GM19328 (cell line): ENCODE measurements around the gene OPCML.

Experiments
- ATAC-seq: cut with Tn5 transposase; IDR thresholded peaks from one replicate; pipeline ENCODE4 v1.9.1; 2021; ENCODE audit warnings: mild to moderate bottlenecking, moderate library complexity; ENCODE audit not compliant: unreplicated experiment

Gene OPCML

DNA sequence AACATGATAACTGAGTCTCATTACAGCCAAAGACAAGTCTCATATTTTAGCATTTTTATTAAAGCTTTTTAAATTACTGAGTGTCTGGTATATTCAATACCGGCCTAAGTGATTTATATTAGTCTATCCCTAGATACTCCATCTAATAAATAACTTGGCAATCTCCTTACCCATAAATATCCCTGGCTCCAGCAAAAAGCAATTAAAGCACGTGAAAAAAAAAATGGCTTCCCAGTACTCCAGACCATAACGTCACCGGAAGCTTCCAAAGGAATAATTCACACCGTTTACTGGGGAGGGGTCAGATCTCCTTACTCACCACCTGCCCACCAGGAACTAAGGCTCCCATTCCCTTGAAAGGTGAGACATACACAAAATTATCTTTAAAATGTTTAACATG is 988.3 kb downstream of the OPCML start:
- ATAC-seq = no peak

DNA sequence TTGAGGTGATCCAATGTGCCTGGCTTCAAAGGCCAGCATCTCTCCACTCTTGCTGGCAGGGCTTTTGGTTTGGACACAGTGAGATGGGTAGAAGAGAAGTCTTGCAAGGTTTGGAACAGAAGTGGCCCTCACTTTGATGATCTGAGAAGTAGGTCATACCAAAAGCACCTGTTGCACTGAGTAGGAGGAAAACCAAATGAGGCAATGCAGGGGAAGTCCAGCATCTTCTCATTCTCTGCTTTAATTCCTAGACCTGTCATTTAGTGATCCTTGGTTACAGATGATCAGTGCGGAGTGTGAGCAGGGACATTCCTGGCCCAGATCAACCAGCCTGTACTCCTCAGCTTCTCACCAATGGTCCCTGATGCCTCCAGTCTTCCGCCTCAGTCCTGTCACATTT is 990.5 kb downstream of the OPCML start:
- no peak for ATAC-seq

DNA sequence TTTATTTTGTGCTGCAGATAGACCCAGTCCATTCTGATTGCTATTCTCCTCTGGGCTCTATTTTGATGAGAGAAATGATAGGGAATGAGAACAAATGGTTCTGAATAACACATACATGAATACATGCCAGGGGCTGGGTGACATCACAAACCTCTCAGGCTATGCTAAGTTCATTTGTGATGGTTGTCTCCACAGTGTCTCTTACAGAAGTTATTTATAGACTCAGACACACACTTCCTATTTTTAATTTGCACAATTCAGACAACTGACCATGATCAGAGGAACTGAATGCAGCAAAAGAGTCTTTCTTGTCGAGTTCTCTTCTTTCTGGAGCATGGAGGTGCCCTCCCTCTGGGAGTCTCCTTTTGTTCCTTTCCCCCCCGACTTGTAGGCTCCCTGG is 991.7 kb downstream of the OPCML start:
- ATAC-seq = no peak

DNA sequence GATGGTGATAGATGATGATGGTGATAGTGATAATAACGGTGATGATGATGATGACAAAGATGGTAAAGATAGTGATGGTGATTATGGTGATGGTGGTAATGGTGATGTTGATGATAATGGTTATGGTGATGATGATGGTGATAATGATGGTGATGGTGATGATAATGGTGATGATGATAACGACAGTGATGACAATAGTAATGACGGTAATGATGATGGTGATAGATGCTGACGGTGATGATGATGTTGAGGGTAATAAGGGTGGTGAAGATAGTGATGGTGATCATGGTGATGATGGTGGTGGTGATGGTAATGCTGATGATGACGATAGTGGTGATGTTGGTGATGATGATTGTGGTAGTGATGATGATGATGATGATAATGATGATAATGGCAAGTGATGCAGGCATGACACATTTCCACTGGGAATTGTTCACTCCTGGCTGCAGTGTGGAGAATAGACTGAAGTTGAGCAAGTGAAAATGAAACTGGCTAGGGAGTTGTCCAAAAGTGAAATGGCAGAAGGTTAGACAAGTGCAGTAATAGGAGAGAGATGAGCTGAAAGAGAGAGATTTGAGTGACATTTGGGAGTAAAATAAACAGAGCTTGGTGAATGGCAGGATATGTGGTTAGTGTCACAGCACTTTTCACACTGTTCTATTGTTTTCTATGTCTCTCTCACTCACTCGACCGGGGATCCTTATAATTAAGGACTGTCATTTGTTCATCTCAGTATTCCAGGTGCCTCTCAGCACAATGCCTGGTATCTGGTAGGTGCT is 992.5 kb downstream of the OPCML start:
- no peak for ATAC-seq

DNA sequence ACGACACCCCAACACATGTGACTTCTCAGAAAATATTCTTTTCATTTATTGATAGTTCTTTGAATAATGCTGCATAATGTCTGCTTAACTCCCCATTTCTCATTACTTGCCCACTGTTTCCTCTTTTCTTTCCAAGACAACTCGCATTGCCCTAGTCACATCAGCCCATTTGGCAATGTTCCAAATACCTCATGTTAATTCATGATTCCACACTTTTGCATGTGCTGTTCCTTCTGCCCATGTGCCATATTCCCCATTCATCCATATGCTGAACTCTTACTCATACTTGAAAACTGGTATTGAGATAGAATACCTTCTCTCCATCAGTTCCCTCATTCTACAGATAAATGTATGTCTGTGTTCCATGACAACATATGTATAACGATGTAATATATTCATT is 993.7 kb downstream of the OPCML start:
- ATAC-seq = no peak

DNA sequence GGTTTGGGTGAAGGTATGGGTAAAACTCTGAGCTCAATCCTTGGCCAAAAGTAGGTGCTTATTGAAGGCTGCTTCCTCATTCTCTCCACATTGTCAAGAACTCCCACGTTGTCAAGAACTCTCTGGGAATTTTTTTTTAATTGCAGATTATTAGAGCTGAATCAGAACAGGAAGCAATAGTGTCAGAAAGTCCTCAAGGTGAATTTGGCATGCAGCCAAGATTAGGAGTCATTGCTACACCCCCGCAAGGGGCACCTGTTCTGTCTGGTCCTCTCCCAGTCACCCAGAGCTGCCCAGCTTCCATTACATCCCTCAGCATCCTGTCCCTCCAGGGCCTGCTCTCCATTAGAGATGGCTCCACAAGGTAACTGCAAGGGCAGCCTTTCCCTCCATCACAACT is 996.5 kb downstream of the OPCML start:
- no peak for ATAC-seq

DNA sequence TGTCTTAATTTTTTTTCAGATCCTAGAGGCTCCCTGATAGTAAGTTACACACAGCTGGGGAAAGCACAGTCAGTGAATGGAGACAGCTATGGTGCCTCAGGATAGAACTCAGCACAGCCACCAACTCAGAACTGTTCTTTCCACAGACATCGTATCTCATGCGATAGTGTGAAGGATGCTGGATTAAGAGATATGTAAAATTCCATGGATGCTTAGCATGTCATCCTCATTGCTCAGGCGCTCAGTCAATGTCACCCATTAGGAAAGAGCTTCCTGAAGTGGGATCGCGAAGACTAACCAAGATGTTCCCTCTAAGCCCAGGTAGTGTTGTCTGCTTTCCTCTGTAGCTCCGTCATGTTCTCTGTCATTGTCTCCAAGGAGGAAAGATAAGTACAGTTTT is 1000.4 kb downstream of the OPCML start:
- ATAC-seq = no peak

DNA sequence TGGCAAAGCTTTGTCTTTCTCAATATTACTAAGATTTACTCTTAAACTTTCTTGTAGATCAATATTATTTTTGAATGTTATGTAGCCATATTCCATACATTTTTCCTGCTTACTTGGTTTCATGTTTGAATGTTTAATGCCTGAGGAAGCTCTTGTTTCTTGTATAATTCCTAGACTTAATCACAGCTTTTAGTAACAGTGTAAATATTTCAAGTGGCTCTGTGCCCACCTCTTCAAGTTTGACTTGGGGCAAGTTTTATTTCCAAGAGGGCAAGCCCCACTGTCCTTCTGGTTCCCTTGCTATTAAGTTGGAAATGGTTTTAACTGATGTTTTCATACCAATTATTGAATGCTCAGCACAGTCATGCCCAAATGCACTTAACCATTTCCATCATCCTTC is 1004.1 kb downstream of the OPCML start:
- no peak for ATAC-seq

DNA sequence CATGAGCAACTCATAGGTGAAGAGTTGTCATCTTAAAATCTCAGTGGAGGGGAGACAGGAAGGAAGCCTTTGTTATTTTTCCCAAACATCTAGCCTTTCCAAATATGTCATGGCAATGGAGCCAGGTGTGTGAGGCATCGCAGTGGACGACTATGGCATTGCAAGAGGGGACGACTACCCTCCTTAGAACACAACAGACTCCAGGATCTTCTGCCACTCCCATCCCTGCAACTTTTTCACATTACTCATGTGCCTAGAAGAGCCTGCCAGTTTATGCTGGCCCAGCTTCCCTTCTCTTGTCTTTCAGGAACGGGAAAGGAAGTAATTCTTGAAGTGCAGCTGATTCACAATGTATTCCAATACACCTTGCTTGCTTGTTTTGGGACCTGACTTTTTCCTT is 1008.4 kb downstream of the OPCML start:
- no peak for ATAC-seq

DNA sequence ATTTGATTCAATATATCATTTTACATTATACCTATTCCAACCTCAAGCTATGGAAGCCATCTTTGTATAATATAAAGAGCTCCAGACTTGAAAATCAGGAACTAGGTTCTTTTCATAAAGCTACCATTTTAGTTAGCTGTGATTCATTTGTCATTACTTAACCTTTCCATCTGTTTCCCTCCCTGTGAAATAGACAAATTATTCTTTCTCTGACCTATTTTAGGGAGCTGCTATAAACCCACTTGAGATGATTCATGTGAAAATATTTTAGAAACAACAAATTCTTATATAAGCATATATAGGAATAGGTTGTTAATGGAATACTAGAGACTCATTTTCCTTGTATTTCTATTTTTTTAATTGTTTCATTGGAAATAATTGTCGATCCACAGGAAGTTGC is 1012.1 kb downstream of the OPCML start:
- ATAC-seq = no peak

DNA sequence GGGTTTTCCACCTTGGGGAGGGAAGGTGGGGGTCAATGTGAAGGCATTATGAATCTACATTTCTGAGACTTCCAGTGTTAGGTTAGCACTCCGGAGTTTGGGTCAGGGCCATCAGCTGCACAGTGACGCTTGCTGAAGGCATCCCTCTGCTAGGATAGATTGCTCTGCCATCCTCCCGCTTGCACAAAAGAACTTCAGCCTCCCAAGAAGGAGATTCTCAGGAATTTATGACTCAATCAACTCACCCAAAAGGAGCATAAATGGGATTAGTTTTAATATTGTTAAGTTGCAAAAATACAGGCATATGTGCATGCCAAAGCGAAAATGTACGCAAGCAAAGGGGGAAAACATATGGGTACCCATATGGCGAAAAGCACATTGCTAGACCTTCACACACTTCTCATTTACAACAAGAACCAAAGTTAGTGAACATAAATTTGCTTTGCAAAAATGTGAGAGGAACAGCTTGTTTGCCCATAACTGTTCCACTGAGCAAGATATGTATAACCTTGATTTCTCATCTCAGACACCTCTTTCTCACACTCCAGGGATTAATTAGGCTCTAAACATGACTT is 1013.0 kb downstream of the OPCML start:
- no peak for ATAC-seq

DNA sequence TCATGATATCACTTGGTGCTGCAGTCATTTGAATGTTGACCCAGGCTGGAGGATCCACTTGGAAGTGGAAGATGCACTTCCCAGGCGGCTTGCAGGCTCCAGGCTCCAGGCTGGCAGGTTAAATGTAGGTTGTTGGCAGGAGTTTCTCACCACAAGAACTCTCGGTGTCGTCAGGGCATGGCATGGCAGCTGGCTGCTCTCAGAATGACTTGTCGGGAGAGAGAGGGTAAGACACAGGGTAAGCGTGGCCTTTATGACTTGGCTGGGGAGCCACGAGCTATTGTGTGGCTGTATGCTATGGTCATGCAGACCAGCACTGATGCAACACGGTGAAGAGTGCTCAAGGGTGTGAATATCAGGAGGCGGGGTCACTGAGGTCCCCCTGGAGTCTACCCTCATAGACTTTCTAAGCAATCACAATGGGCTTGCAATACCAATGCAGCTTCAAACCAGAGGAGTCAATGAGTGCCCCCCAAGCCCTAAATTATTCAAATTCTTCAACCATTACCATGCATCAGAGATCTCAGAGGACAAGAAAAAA is 1027.7 kb downstream of the OPCML start:
- no peak for ATAC-seq

DNA sequence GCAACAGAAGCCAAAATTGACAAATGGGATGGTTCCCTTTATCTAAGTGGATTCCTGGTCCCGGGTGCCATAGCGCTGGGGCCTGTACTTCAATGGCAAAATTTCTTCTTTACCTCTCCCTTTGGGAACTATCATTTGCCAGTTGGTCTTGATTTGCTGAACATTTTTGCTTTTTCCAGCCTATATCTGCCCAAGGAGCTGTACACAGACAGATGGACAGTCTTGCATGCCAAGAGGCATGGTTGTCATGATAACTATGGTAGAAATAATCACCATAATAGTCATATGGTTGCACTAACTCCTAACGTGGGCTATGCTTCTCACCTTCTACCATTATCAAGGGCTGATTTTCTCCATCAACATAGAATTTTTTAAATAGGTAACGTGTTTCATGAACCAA is 1030.9 kb downstream of the OPCML start:
- no peak for ATAC-seq

DNA sequence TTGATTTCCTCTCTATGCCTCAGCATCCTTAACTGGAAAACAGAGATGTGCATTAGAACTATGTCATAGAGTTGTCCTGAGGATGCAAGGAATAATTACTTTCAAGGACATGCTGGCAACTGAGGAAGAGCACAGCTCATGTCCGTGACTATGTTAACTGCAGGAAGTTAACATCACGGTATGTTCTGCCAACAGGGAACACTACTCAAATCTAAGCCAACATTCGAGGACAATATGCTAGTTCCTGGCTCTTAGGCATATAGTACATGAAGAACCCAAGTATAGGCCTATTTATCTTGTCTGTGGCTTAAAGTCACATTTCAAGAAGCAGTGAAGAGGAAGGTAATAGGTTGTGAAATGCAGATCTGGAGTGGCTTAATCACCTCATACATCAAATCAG is 1032.6 kb downstream of the OPCML start:
- no peak for ATAC-seq

DNA sequence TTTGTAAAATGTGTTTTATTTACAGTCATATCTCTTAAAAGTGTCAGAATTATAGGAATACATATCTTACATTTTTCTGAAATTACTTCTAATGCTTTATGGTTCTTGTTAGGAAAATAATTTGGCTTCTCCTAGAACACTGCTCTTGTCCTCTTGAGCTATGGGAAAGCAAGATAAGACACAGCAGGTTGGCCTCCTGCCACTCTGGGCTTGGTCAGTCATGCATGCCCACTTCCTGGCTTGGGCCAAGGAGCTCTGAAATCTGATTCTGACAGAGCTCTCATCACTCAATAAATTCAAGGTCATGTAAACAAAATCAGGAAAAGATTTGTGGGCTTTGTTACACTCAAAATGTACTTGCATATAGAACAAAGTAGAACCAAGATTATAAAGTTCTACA is 1036.0 kb downstream of the OPCML start:
- no peak for ATAC-seq

DNA sequence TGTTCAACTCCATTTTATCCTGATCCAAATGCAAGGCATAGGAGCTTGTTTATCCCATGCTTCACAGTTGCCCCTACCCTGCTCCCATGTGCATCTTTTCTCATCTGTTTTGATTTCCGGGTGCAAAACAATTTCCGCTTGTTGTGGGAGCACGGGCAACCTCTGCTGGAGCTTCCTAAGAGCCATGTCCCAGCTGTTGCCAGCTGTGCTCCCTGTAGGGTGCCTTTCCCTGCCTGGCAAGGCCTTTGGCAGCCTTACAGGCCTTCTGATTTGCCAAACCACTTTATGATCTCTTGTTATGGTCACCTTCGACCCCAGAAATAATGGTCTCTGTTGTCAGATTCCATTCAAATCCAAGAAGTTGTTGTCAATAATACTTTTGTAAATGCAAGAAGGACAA is 1038.5 kb downstream of the OPCML start:
- no peak for ATAC-seq

DNA sequence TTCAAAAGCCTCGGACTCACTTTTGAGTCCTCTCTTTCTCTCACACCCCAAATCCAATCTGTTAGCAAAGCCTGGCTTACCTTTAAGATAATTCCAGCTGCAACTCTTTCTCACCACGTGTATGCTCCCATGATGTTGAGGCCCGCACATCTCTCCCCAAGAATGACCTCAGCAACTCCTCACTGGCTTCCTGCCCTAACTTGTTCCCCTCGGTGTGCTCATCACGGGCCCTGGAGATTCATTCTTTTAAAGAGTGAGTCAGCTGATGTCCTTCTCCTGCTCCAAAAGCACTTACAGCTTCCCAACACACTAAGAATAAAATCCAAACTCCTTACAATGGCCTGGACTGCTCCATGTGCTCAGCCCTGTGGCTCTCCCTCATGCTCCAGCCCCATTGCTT is 1041.3 kb downstream of the OPCML start:
- ATAC-seq = no peak

DNA sequence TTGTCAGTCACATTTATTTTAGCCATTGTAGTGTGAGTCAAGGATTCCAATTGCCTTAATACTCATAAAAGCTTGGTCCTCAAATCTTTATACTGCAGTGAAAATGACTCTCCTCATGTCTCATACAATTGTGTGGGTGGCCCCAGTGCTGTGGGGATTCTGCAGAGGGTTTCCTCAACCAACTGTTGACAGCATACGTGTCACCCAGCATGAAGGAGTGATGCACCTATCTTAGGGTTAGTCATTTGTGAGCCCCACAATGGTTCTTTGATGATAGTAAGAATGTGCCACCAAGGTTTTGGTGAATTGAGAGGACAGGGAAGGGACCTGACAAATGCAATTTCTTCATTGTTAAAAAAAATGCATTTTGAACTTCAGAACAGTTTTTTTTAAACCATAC is 1046.2 kb downstream of the OPCML start:
- ATAC-seq = no peak

DNA sequence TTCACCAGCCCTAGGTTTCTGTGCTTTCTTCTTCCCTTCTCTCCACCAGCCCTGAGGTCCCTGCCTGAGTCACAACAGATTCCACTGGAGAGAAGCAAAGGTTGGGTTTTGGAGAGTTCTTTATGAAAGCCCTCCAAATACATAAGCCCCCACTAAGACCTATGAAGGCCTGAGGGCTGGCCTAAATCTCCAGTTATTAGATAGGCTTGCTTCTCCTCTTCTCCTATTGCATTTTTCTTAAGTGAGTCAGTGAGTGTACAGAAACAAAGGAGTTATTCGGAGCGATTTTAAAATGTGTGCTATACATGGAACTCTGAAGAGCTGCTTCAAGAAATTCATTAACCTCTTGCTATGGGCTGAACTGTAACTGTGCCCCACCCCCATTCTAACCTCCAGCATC is 1057.3 kb downstream of the OPCML start:
- no peak for ATAC-seq

DNA sequence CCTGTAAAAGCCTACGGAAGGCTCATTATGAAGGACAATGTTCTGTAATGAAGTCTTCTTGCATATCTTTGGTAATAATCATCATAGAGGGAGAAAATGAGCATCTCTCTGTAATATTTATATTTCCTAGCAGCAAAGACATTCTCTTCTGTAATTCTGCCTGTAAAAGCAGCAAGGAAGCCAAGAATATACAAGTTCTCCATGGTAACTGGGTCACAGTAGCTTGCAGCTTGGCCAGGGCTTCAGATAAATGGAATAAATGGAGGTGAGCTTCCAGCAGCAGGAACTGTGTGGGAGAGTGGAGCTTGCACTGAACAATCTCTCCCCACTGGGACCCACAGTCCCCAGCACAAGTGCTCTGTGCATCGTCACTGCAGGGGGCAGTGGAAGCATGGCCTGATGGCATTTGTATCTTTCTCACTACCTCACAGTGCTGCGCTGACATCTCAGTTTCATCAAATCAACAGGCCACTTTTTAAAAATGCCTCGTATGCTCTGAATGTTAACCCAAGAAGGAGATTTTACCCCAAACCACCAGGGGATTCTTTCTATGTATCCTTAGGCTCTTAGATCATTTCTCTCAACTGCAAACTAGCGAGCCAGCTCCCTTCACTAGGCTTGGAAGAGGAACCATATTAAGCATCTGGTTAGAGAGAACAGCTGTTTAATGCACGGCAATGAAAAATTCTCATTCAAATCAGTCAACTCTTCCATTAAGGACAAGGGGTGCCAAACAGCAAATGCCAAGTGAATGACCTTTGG is 1059.7 kb downstream of the OPCML start:
- ATAC-seq = no peak

DNA sequence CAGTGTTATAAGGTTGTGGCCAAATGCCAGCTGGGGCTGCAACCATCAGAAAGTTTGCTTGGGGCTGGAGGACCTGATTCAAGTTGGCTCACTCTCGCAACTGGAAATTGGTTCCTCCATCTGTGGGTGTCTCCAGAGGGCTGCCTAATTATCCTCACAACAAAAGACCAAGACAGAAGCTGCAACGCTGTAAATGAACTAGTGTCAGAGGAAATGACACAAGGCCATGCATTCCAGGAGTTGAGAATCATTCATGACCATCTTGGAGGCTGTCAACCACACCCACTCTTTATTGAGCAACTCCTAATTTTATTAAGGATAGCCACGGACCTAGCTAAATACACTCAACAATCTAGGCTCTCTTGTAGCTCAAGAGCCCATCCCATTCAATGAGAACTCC is 1060.8 kb downstream of the OPCML start:
- no peak for ATAC-seq

DNA sequence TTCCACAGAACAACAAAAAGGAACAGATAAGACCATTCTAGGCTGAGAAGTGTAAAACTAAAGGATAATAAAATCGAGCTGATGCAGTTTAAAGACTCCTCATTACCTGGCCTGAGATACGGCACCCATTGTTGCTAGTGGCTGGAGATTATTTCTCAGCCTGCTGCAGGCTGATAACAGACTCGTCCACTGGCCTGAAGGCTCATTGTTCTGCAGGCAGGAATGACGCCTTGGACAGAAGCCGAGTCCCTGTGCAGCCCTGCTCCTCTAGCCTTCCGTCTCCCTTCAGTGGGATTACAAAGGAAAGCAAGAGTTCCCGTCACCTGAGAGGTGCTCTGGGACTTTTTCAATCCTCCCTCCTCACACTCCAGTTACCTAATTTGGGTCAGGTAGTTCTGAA is 1065.3 kb downstream of the OPCML start:
- no peak for ATAC-seq
